Measurements from ENCODE around the gene MCRIP1. TPM values are rescaled to one million over a fixed set of nuclear protein-coding genes. Genes with fewer than 3 reads are reported as not detected.
A peak's percentile ranks its signal among the peaks of the same experiment; 100 is the strongest.

Gene MCRIP1
- total and polyA plus RNA-seq, 2 donors (not counting 1 experiment from before 2014, with no cell fraction given) = 69.7 to 84.0 TPM

DNA sequence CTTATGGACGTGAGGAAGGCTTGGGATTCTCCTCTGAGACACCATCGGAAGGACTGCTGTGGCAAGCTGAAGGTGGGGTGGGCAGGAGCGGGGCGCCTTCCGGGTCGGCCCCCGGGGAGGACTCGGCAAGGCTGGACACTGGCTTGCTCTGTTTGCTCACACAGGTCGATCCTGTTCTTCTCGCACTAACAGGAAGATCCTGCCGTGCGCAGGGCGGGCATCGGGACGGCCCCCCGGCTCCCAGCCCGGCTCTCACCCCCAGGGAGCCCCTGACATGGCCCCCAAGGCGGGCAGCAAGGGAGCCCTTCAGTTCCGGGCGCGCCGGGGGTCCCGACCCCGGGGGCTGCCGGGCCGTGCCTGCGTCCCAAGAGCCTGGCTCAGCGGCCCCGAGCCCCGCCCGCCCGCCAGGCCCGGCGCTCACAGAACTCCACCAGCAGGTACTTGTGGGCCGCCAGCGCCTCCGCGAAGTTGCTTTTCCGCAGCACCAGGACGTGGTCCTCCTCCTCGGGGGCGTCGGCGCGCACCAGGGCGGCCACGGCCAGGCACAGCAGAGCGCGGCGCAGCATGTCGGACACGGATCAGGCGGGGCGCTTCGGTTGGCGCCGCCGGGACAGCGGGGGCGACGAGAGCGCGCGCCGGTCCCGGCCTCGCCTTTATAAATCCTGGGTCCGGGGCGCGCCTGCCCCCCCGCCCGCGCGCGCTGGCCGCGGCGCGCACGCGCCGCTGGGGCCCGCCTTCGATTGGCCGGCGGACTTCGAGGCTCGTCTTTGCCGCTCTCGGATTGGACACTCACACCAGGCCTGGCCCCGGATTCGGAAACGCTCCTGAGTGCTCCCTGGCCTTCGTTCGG lies 27.0 kb upstream of the MCRIP1 start, which contains the start of gene P4HB:
Gene P4HB (minus strand): TSS at position 630 of the 850 bp plus-strand sequence. CDS start 64 bp downstream, at position 566.
- H3K4me1 Mint-ChIP-seq = peaks cover 32% of the 10 kb centered on the region
- H3K27ac Mint-ChIP-seq = peak within 1 kb of the TSS; percentile 96
- peak within 1 kb of the TSS; percentile 84 for H3K9ac ChIP-seq (ENCODE audit: low read length)
- H3K27ac ChIP-seq (ENCODE audit: low read length in 2 of 2) = peak within 1 kb of the TSS; percentile 94 to 98
- peaks cover 53% of the 10 kb centered on the region for H3K79me2 ChIP-seq (ENCODE audit: control insufficient read depth, insufficient read depth, low read length)
- ChIA-PET POLR2A (interaction anchor here (1.0 to 2.5 kb wide), 3 partner anchors 10 to 27 kb away, joined by 6 to 15 read pairs (median 9); partner anchors contain the start of genes ARHGDIA and MCRIP1), CTCF (interaction anchor here (1.0 to 1.6 kb wide), 2 partner anchors 10 to 157 kb away, joined by 4 to 7 read pairs; partner anchors contain the start of genes ARHGDIA and MRPL12)
- under 1% methylated on average over 95 of the region's 95 CpGs for WGBS (ENCODE audit: insufficient coverage)
- no peaks in the 10 kb centered on the region for H3K9me3 Mint-ChIP-seq (ENCODE audit: insufficient read depth)
- peaks cover under 1 to 19% of the 10 kb centered on the region in 2 experiments for H3K36me3 ChIP-seq (replicated peaks in 1 of 2; ENCODE audit: control extremely low read depth in 1 of 2, control insufficient read depth in 1 of 2, extremely low read depth in 1 of 2, insufficient read depth in 2 of 2, low read length in 1 of 2)
- no peaks in the 10 kb centered on the region for H3K27me3 Mint-ChIP-seq
- H3K4me1 ChIP-seq (ENCODE audit: control insufficient read depth in 2 of 2, insufficient read depth in 2 of 2, low read length in 2 of 2) = peaks cover 17 to 26% of the 10 kb centered on the region in 2 donors
- peak within 1 kb of the TSS; percentile 71 to 80 (median 75) for H3K4me3 ChIP-seq (ENCODE audit: control extremely low read depth in 1 of 5, extremely low read depth in 1 of 5, insufficient read depth in 1 of 5, low read depth in 2 of 5, low read length in 4 of 5)
- H3K9me3 ChIP-seq (ENCODE audit: control extremely low read depth in 1 of 3, control insufficient read depth in 2 of 3, insufficient read depth in 1 of 3, low read length in 2 of 3) = no peaks in the 10 kb centered on the region
- no peak for DNase-seq
- TF ChIP-seq, protein P1, sequence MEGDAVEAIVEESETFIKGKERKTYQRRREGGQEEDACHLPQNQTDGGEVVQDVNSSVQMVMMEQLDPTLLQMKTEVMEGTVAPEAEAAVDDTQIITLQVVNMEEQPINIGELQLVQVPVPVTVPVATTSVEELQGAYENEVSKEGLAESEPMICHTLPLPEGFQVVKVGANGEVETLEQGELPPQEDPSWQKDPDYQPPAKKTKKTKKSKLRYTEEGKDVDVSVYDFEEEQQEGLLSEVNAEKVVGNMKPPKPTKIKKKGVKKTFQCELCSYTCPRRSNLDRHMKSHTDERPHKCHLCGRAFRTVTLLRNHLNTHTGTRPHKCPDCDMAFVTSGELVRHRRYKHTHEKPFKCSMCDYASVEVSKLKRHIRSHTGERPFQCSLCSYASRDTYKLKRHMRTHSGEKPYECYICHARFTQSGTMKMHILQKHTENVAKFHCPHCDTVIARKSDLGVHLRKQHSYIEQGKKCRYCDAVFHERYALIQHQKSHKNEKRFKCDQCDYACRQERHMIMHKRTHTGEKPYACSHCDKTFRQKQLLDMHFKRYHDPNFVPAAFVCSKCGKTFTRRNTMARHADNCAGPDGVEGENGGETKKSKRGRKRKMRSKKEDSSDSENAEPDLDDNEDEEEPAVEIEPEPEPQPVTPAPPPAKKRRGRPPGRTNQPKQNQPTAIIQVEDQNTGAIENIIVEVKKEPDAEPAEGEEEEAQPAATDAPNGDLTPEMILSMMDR (IDR thresholded peaks at IDR 0.05) = no peak
- TF ChIP-seq EZH2 (IDR thresholded peaks at IDR 0.05; ENCODE audit: borderline replicate concordance, insufficient read depth, low read depth, low read length, poor library complexity, severe bottlenecking) = no peak
- no peaks in the 10 kb centered on the region for H3K27me3 ChIP-seq (replicated peaks in 1 of 4; ENCODE audit: control extremely low read depth in 1 of 4, control insufficient read depth in 3 of 4, insufficient read depth in 4 of 4, low read length in 3 of 4)
- peak within 1 kb of the TSS; percentile 76 for H2AFZ ChIP-seq (ENCODE audit: insufficient read depth, low read depth, low read length, poor library complexity, severe bottlenecking)
- intact Hi-C loops (cut with micrococcal nuclease) = loop anchor here (1.0 to 10.0 kb wide), 11 partner anchors 11 to 435 kb away; partner anchors contain the start of genes ALYREF, ANAPC11, ARHGDIA and ARL16
- peak within 1 kb of the TSS; percentile 87 for H3K4me2 ChIP-seq (replicated peaks; ENCODE audit: low read depth, low read length, poor library complexity, severe bottlenecking)
- ATAC-seq (ENCODE audit: low read depth) = no peak
- peaks cover 36% of the 10 kb centered on the region for H4K20me1 ChIP-seq (ENCODE audit: control insufficient read depth, insufficient read depth, low read length, poor library complexity, severe bottlenecking)
- peak within 1 kb of the TSS; percentile 92 for H3K4me3 Mint-ChIP-seq

Data from B cell (primary cell).